ENCODE data around the gene S100A13. TPM values are rescaled to one million over a fixed set of nuclear protein-coding genes. Genes with fewer than 3 reads are reported as not detected.
"Not testable (repeated sequence)": the region's sequence is repeated elsewhere in the genome, so short reads cannot be mapped to it uniquely, and the experiment has no call there.

The S100A13 gene
- total RNA-seq, 1 experiment from 2014 or later: 111 TPM

DNA sequence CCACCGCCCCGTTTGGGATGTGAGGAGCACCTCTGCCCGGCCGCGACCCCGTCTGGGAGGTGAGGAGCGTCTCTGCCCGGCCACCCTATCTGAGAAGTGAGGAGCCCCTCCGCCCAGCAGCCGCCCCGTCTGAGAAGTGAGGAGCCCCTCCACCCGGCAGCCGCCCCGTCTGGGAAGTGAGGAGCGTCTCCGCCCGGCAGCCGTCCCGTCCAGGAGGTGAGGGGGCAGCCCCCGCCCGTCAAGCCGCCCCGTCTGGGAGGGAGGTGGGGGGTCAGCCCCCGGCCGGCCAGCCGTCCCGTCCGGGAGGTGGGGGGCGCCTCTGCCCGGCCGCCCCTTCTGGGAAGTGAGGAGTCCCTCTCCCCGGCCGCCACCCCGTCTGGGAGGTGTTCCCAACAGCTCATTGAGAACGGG, 52.2 kb downstream of the S100A13 start:
- H3K27ac ChIP-seq (ENCODE audit: low read length); H3K4me1 ChIP-seq (ENCODE audit: control insufficient read depth, insufficient read depth, low read length); ATAC-seq; H3K36me3 ChIP-seq (ENCODE audit: control insufficient read depth, insufficient read depth, low read length); H3K27me3 ChIP-seq (ENCODE audit: control insufficient read depth, insufficient read depth, low read length); POLR2A ChIA-PET; H3K4me3 ChIP-seq (ENCODE audit: low read depth in 2 of 2, low read length in 2 of 2); in situ Hi-C loops (cut with HindIII; ENCODE audit: low pct_unique_long_range_greater_than_20kb, low sequenced_read_pairs); CTCF ChIA-PET; H3K9me3 ChIP-seq (ENCODE audit: control insufficient read depth, insufficient read depth, low read depth, low read length); DNase-seq (ENCODE audit: low read depth, low spot score); BruUV-seq (replicated peaks): not testable (repeated sequence)
- intact Hi-C loops (cut with micrococcal nuclease; ENCODE audit: unreplicated experiment): loop anchor here (10.0 kb wide), 1 partner anchor 80 kb away; the partner anchor contains the start of gene SNAPIN

DNA sequence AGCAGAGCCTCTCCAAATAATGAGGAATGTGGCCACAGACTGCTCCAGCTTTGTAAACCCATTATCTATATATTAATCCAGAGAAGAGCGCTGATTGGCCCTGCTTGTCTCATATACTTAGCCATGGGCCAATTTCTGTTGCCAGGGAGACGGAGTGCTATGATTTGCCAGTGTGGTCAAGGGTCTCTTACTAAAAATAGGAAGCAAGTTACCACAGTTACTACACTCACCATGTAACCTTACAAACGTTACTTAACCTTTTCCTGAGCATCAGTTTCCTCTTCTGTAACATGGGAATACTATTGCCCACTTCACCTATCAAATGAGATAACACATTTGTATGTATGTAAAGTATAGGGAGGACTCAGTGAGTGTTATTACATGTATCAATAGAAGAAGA, 54.0 kb downstream of the S100A13 start:
- ATAC-seq (no peak), DNase-seq (ENCODE audit: low read depth, low spot score) (no peak)
- no TSS peak for BruUV-seq (replicated peaks)
- intact Hi-C loops (cut with micrococcal nuclease; ENCODE audit: unreplicated experiment) (loop anchor here (2.0 to 10.0 kb wide), 2 partner anchors 43 to 81 kb away; partner anchors contain the start of genes S100A14 and SNAPIN), in situ Hi-C loops (cut with HindIII; ENCODE audit: low pct_unique_long_range_greater_than_20kb, low sequenced_read_pairs) (no loop called here)
- TF ChIP-seq TCF7L2 (IDR thresholded peaks at IDR 0.05; ENCODE audit: low read depth, low read length) (no peak), SIN3A (IDR thresholded peaks at IDR 0.05; ENCODE audit: borderline replicate concordance, insufficient read depth, low read depth, low read length) (no peak), POLR2AphosphoS5 (IDR thresholded peaks at IDR 0.05; ENCODE audit: low read depth, low read length) (no peak)
- TF ChIP-seq, protein P1, sequence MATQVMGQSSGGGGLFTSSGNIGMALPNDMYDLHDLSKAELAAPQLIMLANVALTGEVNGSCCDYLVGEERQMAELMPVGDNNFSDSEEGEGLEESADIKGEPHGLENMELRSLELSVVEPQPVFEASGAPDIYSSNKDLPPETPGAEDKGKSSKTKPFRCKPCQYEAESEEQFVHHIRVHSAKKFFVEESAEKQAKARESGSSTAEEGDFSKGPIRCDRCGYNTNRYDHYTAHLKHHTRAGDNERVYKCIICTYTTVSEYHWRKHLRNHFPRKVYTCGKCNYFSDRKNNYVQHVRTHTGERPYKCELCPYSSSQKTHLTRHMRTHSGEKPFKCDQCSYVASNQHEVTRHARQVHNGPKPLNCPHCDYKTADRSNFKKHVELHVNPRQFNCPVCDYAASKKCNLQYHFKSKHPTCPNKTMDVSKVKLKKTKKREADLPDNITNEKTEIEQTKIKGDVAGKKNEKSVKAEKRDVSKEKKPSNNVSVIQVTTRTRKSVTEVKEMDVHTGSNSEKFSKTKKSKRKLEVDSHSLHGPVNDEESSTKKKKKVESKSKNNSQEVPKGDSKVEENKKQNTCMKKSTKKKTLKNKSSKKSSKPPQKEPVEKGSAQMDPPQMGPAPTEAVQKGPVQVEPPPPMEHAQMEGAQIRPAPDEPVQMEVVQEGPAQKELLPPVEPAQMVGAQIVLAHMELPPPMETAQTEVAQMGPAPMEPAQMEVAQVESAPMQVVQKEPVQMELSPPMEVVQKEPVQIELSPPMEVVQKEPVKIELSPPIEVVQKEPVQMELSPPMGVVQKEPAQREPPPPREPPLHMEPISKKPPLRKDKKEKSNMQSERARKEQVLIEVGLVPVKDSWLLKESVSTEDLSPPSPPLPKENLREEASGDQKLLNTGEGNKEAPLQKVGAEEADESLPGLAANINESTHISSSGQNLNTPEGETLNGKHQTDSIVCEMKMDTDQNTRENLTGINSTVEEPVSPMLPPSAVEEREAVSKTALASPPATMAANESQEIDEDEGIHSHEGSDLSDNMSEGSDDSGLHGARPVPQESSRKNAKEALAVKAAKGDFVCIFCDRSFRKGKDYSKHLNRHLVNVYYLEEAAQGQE (IDR thresholded peaks at IDR 0.05; ENCODE audit: insufficient read depth in 1 of 2, low read depth in 2 of 2, low read length in 1 of 2): no peak
- TF ChIP-seq, protein P2, sequence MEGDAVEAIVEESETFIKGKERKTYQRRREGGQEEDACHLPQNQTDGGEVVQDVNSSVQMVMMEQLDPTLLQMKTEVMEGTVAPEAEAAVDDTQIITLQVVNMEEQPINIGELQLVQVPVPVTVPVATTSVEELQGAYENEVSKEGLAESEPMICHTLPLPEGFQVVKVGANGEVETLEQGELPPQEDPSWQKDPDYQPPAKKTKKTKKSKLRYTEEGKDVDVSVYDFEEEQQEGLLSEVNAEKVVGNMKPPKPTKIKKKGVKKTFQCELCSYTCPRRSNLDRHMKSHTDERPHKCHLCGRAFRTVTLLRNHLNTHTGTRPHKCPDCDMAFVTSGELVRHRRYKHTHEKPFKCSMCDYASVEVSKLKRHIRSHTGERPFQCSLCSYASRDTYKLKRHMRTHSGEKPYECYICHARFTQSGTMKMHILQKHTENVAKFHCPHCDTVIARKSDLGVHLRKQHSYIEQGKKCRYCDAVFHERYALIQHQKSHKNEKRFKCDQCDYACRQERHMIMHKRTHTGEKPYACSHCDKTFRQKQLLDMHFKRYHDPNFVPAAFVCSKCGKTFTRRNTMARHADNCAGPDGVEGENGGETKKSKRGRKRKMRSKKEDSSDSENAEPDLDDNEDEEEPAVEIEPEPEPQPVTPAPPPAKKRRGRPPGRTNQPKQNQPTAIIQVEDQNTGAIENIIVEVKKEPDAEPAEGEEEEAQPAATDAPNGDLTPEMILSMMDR (IDR thresholded peaks at IDR 0.05): no peak
- H3K4me3 ChIP-seq (ENCODE audit: low read depth in 2 of 2, low read length in 2 of 2): no peak overlapping the region
- H3K36me3 ChIP-seq (ENCODE audit: control insufficient read depth, insufficient read depth, low read length): no peaks in the 10 kb centered on the region
- ChIA-PET CTCF (interaction anchor here (0.6 to 2.1 kb wide), 5 partner anchors 39 to 1579 kb away, joined by 3 to 13 read pairs (median 4); partner anchors contain the start of gene S100A16), POLR2A (no interaction called here)
- H3K9me3 ChIP-seq (ENCODE audit: control insufficient read depth, insufficient read depth, low read depth, low read length): no peaks in the 10 kb centered on the region
- H3K27me3 ChIP-seq (ENCODE audit: control insufficient read depth, insufficient read depth, low read length): no peaks in the 10 kb centered on the region
- no peak overlapping the region for H3K27ac ChIP-seq (ENCODE audit: low read length)
- peaks cover 8% of the 10 kb centered on the region for H3K4me1 ChIP-seq (ENCODE audit: control insufficient read depth, insufficient read depth, low read length)

DNA sequence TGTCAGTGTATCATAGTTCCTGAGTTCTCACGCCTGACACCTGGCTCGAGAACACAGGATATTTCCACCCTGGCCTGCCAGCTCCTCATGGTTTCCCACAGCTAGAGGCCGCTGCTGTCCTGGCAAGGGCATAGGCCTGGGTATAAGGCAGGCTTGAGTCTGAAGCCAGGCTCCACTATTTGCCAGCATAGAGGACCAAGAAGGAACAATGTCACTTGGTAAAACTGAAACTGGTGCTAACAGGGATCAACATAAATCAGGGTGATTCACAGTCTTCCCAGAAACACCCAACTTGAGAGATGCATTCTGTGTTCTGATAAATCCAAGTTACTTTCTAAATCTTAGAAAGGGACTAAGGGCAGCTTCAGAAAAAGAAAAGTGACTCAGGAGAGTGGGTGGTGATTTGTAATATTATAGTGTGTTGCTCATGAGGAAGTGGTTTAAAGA, 54.7 kb downstream of the S100A13 start:
- peak; percentile 84 for ATAC-seq
- intact Hi-C loops (cut with micrococcal nuclease; ENCODE audit: unreplicated experiment): loop anchor here (2.0 to 10.0 kb wide), 2 partner anchors 44 to 82 kb away; partner anchors contain the start of genes S100A14 and SNAPIN
- CTCF ChIA-PET: interaction anchor here (0.5 to 2.1 kb wide), 15 partner anchors 8 to 1578 kb away, joined by 3 to 13 read pairs (median 4); partner anchors contain the start of genes CHTOP, S100A13, S100A16 and S100A4
- H3K4me1 ChIP-seq (ENCODE audit: control insufficient read depth, insufficient read depth, low read length): peaks cover 15% of the 10 kb centered on the region
- peak; percentile 83 for DNase-seq (ENCODE audit: low read depth, low spot score)
- no peaks in the 10 kb centered on the region for H3K9me3 ChIP-seq (ENCODE audit: control insufficient read depth, insufficient read depth, low read depth, low read length)
- in situ Hi-C loops (cut with HindIII; ENCODE audit: low pct_unique_long_range_greater_than_20kb, low sequenced_read_pairs): no loop called here
- no peak overlapping the region for H3K4me3 ChIP-seq (ENCODE audit: low read depth in 2 of 2, low read length in 2 of 2)
- no TSS peak for BruUV-seq (replicated peaks)
- peak overlapping the region; percentile 63; the same call in 1 of the 2 replicates for H3K27ac ChIP-seq (ENCODE audit: low read length)
- POLR2A ChIA-PET: interaction anchor here (0.7 kb wide), 2 partner anchors 19 to 62 kb away, joined by 3 read pairs; no protein-coding TSS in a partner anchor
- TF ChIP-seq, protein P2 (IDR thresholded peaks at IDR 0.05): peak; percentile 97
- TF ChIP-seq, protein P1 (IDR thresholded peaks at IDR 0.05; ENCODE audit: insufficient read depth in 1 of 2, low read depth in 2 of 2, low read length in 1 of 2): 0 out of 4 replicates have a peak, but pooled peaks of 1 of the 2 experiments have one; percentile 17
- no peak; the same call in 1 of the 2 replicates for TF ChIP-seq POLR2AphosphoS5 (IDR thresholded peaks at IDR 0.05; ENCODE audit: low read depth, low read length)
- H3K27me3 ChIP-seq (ENCODE audit: control insufficient read depth, insufficient read depth, low read length): no peaks in the 10 kb centered on the region
- no peaks in the 10 kb centered on the region for H3K36me3 ChIP-seq (ENCODE audit: control insufficient read depth, insufficient read depth, low read length)

All from Panc1 (cell line).